ENCODE results near the gene DNAH1. TPM values are rescaled to one million over a fixed set of nuclear protein-coding genes. Genes with fewer than 3 reads are reported as not detected.

Gene DNAH1
- total and polyA plus RNA-seq, 2 of the 4 experiments (the other 2 are of a cell fraction) = 2.0 to 4.0 TPM

GRCh38 chr3:52434491-52435115, 118.5 kb downstream of the DNAH1 start:
- intact Hi-C loops (cut with micrococcal nuclease) = no loop called here
- Histone ChIP-seq H2BK5ac (ENCODE audit: low read depth, low read length, poor library complexity, severe bottlenecking) (no peak overlapping the region), H3K4me3 (ENCODE audit: insufficient read depth, low read depth, low read length) (no peak overlapping the region), H3K27me3 (ENCODE audit: control insufficient read depth, insufficient read depth, low read length) (peaks cover 22% of the 10 kb centered on the region), H3K4me1 (ENCODE audit: control insufficient read depth, insufficient read depth, low read length) (peaks cover 10% of the 10 kb centered on the region; the same call in 1 of the 2 replicates), H3K9ac (ENCODE audit: low read depth, low read length) (no peak overlapping the region), H3K56ac (ENCODE audit: extremely low read depth, insufficient read depth, low read length) (no peak overlapping the region), H2AFZ (replicated peaks; ENCODE audit: low read length, poor library complexity) (no peak overlapping the region), H3K14ac (replicated peaks; ENCODE audit: low read depth, low read length) (no peak overlapping the region), H2BK120ac (ENCODE audit: low read depth, low read length) (no peak overlapping the region), H4K20me1 (ENCODE audit: insufficient read depth, low read length) (no peaks in the 10 kb centered on the region), H3K27ac (ENCODE audit: insufficient read depth, low read length) (no peak overlapping the region), H2BK20ac (ENCODE audit: low read depth, low read length) (no peak overlapping the region), H4K5ac (ENCODE audit: low read depth, low read length) (no peak overlapping the region), H3K4me2 (ENCODE audit: low read depth, low read length) (no peak overlapping the region), H3K9me1 (ENCODE audit: insufficient read depth, low read length) (no peaks in the 10 kb centered on the region), H3K4ac (ENCODE audit: low read depth, low read length) (no peak overlapping the region), H2AK5ac (ENCODE audit: low read depth, low read length) (no peak overlapping the region), H4K91ac (ENCODE audit: insufficient read depth, low read depth, low read length) (no peak overlapping the region), H2AK9ac (replicated peaks; ENCODE audit: low read depth, low read length, poor library complexity) (peak overlapping the region; percentile 40), H3K9me3 (ENCODE audit: control insufficient read depth, insufficient read depth, low read length) (no peaks in the 10 kb centered on the region), H3K23ac (ENCODE audit: low read depth, low read length) (no peak overlapping the region), H2BK15ac (ENCODE audit: low read depth, low read length) (no peak overlapping the region), H3K36me3 (ENCODE audit: control insufficient read depth, insufficient read depth, low read length) (no peaks in the 10 kb centered on the region), H3K18ac (ENCODE audit: low read depth, low read length) (no peak overlapping the region), H3K79me1 (ENCODE audit: low read depth in 1 of 2, low read length in 2 of 2) (no peaks in the 10 kb centered on the region), H4K8ac (ENCODE audit: low read depth in 2 of 2, low read length in 2 of 2) (no peak overlapping the region)
- in situ Hi-C loops (cut with MboI; ENCODE audit: low sequenced_read_pairs) = no loop called here
- dilution Hi-C loops (cut with HindIII; ENCODE audit: low sequenced_read_pairs, unreplicated experiment) = no loop called here
- CTCF ChIA-PET = no interaction called here
- DNase-seq (no peak), ATAC-seq (ENCODE audit: low read depth) (no peak)
- POLR2A ChIA-PET (ENCODE audit: unreplicated experiment) = no interaction called here
- no CpG with 5 or more reads among the region's 9 CpGs for WGBS, 2 experiments (ENCODE audit: extremely low coverage in 2 of 2, insufficient read length in 1 of 2)
- TF ChIP-seq RAD21 (IDR thresholded peaks at IDR 0.05; ENCODE audit: low read length) (no peak), MAZ (IDR thresholded peaks at IDR 0.05; ENCODE audit: borderline replicate concordance, low read depth, low read length) (no peak), CEBPB (IDR thresholded peaks at IDR 0.05; ENCODE audit: low read depth, low read length) (no peak), NFE2L2 (IDR thresholded peaks at IDR 0.05; ENCODE audit: low read depth, low read length) (no peak), RCOR1 (IDR thresholded peaks at IDR 0.05; ENCODE audit: insufficient replicate concordance, low read length) (no peak)
- no TSS peak for BruUV-seq (replicated peaks)
